ENCODE measurements around the gene SOCS2.
"Not testable (repeated sequence)": the region's sequence is repeated elsewhere in the genome, so short reads cannot be mapped to it uniquely, and the experiment has no call there.

The SOCS2 gene

DNA sequence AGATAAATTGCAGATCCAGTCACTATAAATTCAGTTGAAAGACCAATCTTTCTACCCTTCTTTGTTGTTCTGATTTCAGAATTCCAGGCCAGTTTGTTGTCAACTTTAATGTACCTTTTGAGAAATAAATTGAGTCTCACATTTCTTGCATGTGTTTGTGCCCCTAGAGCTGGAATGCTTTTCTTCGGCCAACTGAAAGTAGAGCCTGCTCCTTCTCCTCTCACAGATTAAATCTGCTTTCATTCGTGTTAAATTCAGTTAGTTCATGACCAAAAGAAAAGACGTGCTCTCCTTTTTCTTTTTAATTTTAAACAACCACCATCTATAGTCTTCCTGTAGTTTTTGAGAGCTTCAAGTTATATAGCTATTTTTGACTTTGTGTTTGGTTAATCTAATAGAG lies 22.9 kb downstream of the SOCS2 start:
- no peak for DNase-seq

DNA sequence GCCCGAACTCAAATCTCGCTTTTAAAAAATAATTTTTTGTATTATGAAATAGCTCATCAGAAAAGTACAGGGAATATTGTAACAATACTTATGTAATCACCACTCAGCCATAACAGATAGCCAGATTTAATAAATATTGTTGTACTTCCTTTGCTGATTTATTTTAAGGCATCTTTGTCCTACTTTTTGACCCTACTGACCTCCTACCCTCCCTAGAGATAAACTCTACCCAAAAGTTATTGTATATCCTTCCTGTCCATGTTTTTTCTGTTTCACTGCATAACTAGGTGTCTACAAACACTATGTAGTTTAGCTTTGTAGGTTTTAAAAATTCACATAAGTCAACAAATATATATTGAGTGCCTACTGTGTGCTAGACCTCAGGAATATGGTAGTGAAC lies 25.1 kb downstream of the SOCS2 start:
- no peak for DNase-seq

- no peak for DNase-seq
These were observed 26.7 kb downstream of the SOCS2 start for GRCh38 chr12:93599192-93599591.

DNA sequence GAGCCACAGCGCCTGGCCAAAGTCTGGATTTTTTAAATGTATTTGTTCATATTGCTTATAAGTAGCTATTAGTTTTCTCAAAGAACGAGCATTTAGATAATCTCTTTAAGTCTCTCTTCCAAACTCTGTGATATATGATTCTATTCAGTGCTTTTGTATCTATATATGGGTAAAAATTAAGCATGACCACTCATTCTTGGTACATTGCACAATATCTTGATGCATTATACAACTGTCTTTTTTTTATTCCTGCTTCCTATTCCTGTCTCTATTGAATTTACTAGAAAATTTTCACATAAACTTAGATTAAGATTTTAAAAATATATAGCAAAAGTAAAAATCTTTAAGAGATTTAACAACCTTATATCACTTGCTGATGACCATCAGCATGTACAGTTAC lies 29.1 kb downstream of the SOCS2 start:
- no peak for DNase-seq

DNA sequence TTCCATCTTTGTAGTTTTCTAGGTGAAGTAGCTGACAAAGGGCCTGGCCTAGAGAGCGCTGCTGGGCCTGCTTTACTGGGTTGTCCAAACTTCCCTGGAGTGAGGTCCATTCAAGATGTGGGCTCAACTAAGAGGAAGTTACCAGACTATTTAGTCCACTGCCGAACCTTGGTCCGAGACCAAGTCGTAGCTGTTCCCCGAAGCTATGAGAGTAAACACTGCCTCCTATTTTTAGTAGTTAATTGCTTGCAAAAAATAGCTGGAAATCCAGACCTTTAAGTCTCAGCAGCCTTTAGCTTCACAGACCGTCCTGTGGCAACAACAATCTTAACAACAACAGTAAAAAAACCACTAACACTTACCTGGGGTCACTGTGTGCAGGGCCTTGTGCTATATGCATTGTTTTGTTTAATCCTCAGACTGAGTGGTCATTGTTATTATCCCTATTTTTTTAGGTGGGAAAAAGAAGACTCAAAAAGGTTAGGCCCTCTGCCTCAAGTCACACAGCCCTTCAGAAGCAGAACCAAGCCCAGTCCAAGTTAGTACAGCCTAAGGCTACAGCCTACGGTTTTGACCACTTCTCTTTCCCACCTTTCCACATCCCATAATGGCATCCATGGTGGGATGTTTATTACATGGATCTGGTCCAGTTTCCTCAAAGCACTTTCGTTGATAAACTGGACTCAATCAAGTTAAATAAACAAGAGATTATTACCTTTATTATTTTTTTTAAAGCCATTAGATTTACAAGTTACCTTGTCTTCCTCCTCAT lies 30.6 kb downstream of the SOCS2 start:
- DNase-seq = no peak

GRCh38 chr12:93603762-93604161 lies 31.3 kb downstream of the SOCS2 start:
- no peak for DNase-seq

DNA sequence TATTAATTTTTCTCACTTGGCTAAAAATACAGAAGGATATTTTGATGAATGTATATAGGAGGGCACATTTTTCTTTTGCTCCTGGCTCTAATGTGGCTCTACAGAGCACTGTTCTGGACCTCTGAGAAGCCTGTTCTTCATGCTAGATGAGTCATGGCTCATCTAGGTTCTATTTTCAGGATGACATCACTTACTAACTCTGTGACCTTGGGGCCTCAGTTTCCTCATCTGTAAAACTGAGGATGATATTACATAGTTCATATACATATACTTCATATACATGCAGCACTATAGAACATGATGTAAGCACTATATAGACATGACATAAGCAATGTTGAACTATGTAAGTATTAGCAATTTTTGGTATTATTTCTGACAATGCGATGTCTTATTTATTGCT lies 35.8 kb downstream of the SOCS2 start:
- no peak for DNase-seq

GRCh38 chr12:93609281-93610192 lies 37.1 kb downstream of the SOCS2 start:
- no peak for DNase-seq

DNA sequence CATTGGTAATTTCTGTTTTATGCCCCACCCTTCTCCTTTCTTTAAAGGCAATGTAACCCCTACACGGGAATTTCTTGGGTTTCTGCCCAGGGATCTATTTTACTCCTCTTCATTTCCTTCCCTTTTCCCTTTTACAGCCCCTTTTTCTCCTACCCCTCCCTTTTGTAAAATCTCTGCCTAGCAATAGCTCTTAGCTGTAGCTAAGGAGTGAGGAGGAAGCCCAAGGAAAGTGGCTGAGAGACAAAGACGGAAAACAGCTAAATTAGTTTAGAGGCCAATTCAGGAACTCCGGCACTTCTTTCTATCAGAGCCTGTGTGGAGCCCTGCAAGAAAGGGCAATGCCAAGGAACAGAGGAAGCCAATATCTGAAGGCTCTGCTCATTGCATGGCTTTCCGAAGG lies 40.3 kb downstream of the SOCS2 start:
- no peak for DNase-seq

DNA sequence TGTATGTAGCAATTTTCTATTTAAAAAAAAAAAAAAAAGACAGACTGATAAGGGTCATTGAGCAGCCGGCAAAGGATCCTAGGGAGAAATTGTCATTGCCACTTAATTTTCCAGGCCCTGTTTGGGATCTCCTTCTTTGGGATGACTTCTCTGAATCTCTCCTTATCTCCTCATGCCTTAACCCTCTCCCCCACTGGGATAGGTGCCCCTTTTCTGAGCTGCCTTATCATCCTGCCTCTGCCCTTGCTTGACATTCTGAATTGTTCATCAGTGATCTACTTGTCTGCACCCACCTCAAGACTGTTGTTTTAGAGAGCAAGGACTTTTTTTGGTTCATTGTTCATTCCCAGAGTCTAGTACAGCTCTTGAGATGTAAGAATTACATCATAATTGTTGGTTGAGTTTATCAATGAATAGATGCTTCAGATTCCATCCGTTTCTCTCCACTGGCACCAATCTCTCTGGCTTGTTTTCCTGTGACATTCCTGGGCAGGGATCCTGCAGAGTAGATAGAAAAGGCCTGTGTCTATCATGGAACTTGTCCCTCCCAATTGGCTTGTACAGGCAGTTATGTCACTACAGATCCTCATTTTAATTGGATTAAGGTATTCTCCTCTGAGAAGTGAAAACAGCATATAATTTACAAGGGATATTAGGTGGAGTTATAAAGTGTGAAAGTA lies 42.6 kb downstream of the SOCS2 start:
- no peak for DNase-seq

DNA sequence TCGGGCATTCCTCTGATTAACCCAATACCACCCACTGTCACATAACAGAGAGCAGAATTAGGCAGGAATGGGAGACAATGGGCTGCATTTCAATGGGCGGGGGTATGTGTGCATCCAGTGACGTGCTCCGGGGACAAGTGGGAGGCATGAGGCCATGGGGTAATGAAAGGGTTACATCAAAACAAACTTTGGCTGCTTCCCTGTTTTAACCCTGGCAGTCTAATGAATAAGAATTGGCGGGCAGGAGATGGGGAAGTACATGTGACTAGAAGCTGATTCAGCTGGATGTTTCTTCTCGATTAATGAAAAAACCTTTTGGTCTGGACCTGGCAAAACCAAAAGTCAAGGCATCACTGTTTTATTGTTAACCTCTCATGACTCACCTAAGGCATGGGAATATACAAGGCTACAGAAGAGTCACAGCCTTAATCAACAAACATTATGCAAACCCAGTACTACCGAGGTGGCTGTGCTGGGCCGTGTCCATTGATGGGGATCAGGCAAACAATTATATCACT lies 44.2 kb downstream of the SOCS2 start:
- DNase-seq = no peak

DNA sequence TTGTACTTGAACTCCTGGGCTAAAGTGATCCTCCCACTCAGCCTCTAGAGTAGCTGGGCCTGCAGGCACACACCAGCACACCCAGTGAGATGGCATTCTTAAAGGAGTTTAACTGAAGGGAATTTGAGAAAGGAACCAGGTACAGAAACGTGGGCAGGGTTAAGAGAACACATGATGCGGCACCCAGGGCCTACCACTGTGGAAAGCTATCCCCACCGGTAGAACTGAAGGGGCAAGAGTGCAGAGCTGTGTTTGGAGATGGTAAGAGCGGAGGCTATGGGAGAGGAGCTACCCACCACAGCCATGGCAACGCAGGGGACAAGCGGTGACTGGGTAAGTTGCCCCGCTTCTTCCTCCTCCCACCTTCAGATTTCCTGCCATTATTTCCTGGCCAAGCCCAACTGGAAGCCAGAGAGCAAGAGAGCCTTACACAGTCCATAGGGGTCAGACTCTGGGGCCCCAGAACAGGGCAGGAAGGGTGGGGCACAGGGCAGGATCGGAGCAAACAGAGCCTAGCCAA lies 46.5 kb downstream of the SOCS2 start:
- no peak for DNase-seq

GRCh38 chr12:93621986-93622385 lies 49.5 kb downstream of the SOCS2 start:
- DNase-seq = no peak

DNA sequence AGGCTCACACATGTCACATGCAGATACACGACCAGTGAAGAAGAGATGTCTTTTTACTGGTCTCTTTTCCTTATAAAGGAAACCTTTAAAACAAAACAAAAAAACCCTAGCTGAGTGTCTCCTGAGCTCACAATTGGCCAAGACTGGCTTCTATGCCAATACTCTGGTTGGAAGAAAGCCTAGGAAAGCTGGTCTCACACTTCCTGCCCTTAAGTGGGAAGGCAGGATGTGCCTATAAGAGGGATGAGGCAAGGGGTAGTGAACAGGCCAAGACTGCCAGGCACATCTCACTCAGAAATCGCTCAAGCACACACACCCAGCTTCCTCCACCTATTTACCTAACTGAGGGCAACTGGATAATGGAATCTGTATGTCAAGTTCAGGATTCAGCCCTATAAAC lies 50.0 kb downstream of the SOCS2 start:
- DNase-seq = no peak

DNA sequence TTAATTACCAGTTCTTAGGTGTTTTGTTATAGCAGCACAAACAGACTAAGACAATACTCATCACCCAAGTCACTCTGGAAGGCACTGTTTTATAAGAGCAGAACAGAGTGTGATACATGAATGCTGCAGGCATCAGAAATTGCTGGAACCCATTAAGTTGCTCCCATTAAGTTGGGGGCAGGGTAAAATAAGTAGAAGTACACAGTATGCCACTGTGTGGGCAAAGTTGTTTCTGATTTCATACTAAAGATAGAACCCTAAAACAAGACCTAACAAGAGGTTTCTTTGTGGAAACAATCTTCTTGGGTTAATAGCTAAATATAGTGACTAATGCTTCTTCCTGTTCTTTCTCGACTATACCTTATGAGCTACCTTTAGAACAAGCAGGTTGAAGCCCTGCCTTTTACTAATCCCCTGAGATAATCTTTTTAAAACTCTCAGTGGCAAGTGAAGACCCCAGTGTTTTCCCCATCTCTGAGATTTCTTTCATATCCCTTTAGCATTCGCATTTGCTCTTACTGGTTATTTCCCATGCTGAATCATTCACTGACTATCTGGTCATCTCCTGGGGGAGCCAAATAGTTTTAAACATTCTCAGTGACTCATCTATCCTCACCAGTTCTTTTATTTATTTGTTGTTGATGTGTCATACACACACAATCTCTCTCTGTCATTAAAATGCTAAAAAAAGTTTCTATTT lies 52.3 kb downstream of the SOCS2 start:
- no peak for DNase-seq

GRCh38 chr12:93625295-93625645 lies 52.8 kb downstream of the SOCS2 start:
- DNase-seq = not testable (repeated sequence)

DNA sequence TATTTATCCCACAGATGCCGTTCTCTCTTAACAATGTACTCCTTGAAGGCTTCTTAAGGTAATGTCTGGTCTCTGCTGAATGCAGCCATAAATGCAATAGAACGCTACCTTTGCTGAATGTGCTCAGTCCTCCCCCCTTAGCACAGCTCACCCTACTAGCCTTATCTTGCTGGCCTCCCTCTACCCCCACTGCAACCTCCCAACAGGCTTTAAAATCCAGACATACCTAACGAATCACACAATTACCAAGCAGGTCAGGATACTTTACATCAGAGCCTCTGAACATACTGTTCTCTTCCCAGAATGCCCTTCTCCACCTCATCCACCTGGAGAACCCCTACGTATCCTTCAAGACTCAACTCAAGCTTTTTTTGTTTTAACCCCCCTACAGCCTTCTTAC lies 53.7 kb downstream of the SOCS2 start:
- DNase-seq = no peak

Measured in NCI-H1694 treated with DMSO at 0.1 percent for 48 hours (cell line).